A549 (cell line): ENCODE data around the gene POU3F3. TPM values are rescaled to one million over a fixed set of nuclear protein-coding genes. Genes with fewer than 3 reads are reported as not detected.

Experiments used
- ATAC-seq, 2 experiments: fragments of 200-7000 bp in 1 of 2; fragments of >200 bp in 1 of 2; cut with Nextera tagmentation in 1 of 2; cut with Tn5 transposase in 1 of 2; 3 replicates each; pipeline versions ENCODE4 v1.8.0 to v1.9.1; 2018 to 2020; ENCODE audit warnings: mild to moderate bottlenecking in 1 of 2, moderate library complexity in 1 of 2
- CTCF ChIA-PET: fragments of 300-600 bp; sonication (Branson Sonifier 250); formaldehyde crosslinking; extraction: SDS; loops from one replicate; lab custom pipeline; 2021; ENCODE audit warnings: antibody characterized with exemption, inconsistent platforms; lab: Yijun Ruan, JAX
- POLR2A ChIA-PET: fragments of 350-600 bp; formaldehyde crosslinking; extraction: SDS; loops from one replicate; lab custom pipeline; 2021; ENCODE audit warnings: antibody characterized with exemption, inconsistent platforms; lab: Yijun Ruan, JAX
- DNase-seq, 2 experiments: peaks; one replicate each; pipeline versions ENCODE4 v3.0.0 to v3.0.0-alpha.2; 2011 to 2016; ENCODE audit warnings: low read depth in 1 of 2, low spot score in 1 of 2
- FAIRE-seq: peaks from 2 replicates; lab custom pipeline; 2011; peaks lifted over from hg19 to GRCh38; lab: Jason Lieb, UNC
- H3K27ac ChIP-seq, 2 experiments: fragments of >200 bp; sonication (Bioruptor Twin); formaldehyde crosslinking; 3 replicates each; pipeline ENCODE4 v1.5.1; 2016 to 2017
- H3K4me1 ChIP-seq: fragments of >200 bp; sonication (Bioruptor Twin); formaldehyde crosslinking; 3 replicates; pipeline ENCODE4 v1.6.1; 2016
- H3K4me2 ChIP-seq: fragments of >200 bp; sonication (Bioruptor Twin); formaldehyde crosslinking; 3 replicates; pipeline ENCODE4 v1.6.1; 2016
- H3K4me3 ChIP-seq: fragments of >200 bp; sonication (Bioruptor Twin); formaldehyde crosslinking; 3 replicates; pipeline ENCODE4 v1.5.1; 2016
- H3K9me3 ChIP-seq: fragments of >200 bp; sonication (Bioruptor Twin); formaldehyde crosslinking; 3 replicates; pipeline ENCODE4 v1.6.1; 2016
- ATOH8 ChIP-seq: fragments of 250-450 bp; sonication (Bioruptor Pico); IDR thresholded peaks from 2 replicates; pipeline ENCODE4 v1.5.0; 2020; ENCODE audit warnings: low read depth, mild to moderate bottlenecking, moderate library complexity
- CBX2 ChIP-seq: fragments of 200-600 bp; sonication (generic); IDR thresholded peaks from 2 replicates; pipeline ENCODE4 v1.6.1; 2016; ENCODE audit warnings: low read depth, mild to moderate bottlenecking, borderline replicate concordance
- CBX8 ChIP-seq: fragments of 200-600 bp; sonication (generic); IDR thresholded peaks from 2 replicates; pipeline ENCODE4 v1.6.1; 2016
- CHD2 ChIP-seq: fragments of 150-350 bp; IDR thresholded peaks from 2 replicates; pipeline ENCODE4 v1.6.1; 2014; ENCODE audit warnings: low read length; ENCODE audit not compliant: partially characterized antibody
- CHD4 ChIP-seq: fragments of 200-600 bp; sonication (generic); IDR thresholded peaks from 2 replicates; pipeline ENCODE4 v1.6.1; 2016; ENCODE audit warnings: antibody characterized with exemption, mild to moderate bottlenecking, borderline replicate concordance
- CTCF ChIP-seq: fragments of >200 bp; sonication (Bioruptor Twin); formaldehyde crosslinking; IDR thresholded peaks from 3 replicates; pipeline ENCODE4 v1.5.1; 2016
- E2F6 ChIP-seq: IDR thresholded peaks from 2 replicates; pipeline ENCODE4 v1.6.1; 2012; ENCODE audit warnings: low read depth, borderline replicate concordance
- EHMT2 ChIP-seq: fragments of 200-600 bp; sonication (generic); IDR thresholded peaks from 2 replicates; pipeline ENCODE4 v1.6.1; 2016; ENCODE audit warnings: antibody characterized with exemption, low read depth, mild to moderate bottlenecking, moderate library complexity
- ESRRA ChIP-seq: fragments of 150-350 bp; IDR thresholded peaks from 2 replicates; pipeline ENCODE4 v1.6.1; 2014; ENCODE audit warnings: mild to moderate bottlenecking, low read length, borderline replicate concordance
- FOSB ChIP-seq: fragments of 250-450 bp; sonication (Bioruptor Pico); IDR thresholded peaks from 2 replicates; pipeline ENCODE4 v1.5.0; 2020; ENCODE audit warnings: mild to moderate bottlenecking, moderate library complexity
- FOSL2 ChIP-seq, 2 experiments: fragments of 450-650 bp in 1 of 2; fragments of >200 bp in 1 of 2; sonication (Bioruptor Twin) in 1 of 2; formaldehyde crosslinking; IDR thresholded peaks; 2 replicates each; pipeline versions ENCODE4 v1.5.0 to v1.6.1; 2016 to 2020; ENCODE audit warnings: mild to moderate bottlenecking in 1 of 2, moderate library complexity in 1 of 2
- FOXS1 ChIP-seq: fragments of 250-450 bp; sonication (Bioruptor Pico); IDR thresholded peaks from 2 replicates; pipeline ENCODE4 v1.5.0; 2020; ENCODE audit warnings: mild to moderate bottlenecking, moderate library complexity
- HES2 ChIP-seq: fragments of >200 bp; sonication (Bioruptor Twin); formaldehyde crosslinking; IDR thresholded peaks from 2 replicates; pipeline ENCODE4 v1.6.1; 2016
- HOXA7 ChIP-seq: fragments of 250-450 bp; sonication (Bioruptor Pico); IDR thresholded peaks from 2 replicates; pipeline ENCODE4 v1.5.0; 2020; ENCODE audit warnings: mild to moderate bottlenecking, moderate library complexity
- HOXB13 ChIP-seq: fragments of 250-450 bp; sonication (Bioruptor Pico); IDR thresholded peaks from 2 replicates; pipeline ENCODE4 v1.5.0; 2020; ENCODE audit warnings: low read depth, mild to moderate bottlenecking, moderate library complexity
- JUN ChIP-seq, 2 experiments: fragments of >200 bp; sonication (Bioruptor Twin); formaldehyde crosslinking; IDR thresholded peaks; 2 replicates in 1 of 2; 3 replicates in 1 of 2; pipeline ENCODE4 v1.6.1; 2016 to 2017
- JUNB ChIP-seq: fragments of >200 bp; sonication (Bioruptor Twin); formaldehyde crosslinking; IDR thresholded peaks from 2 replicates; pipeline ENCODE4 v1.6.1; 2016
- MAFK ChIP-seq: fragments of 450-650 bp; IDR thresholded peaks from 2 replicates; pipeline ENCODE4 v1.6.1; 2014; ENCODE audit not compliant: partially characterized antibody
- MAX ChIP-seq: IDR thresholded peaks from 2 replicates; pipeline ENCODE4 v1.6.1; 2012
- MYC ChIP-seq: IDR thresholded peaks from 2 replicates; pipeline ENCODE4 v1.6.1; 2012; ENCODE audit warnings: mild to moderate bottlenecking, inconsistent platforms, low read length, improper control_type of control experiment, borderline replicate concordance
- NPAS2 ChIP-seq: fragments of 250-450 bp; sonication (Bioruptor Pico); IDR thresholded peaks from 2 replicates; pipeline ENCODE4 v1.8.0; 2022; ENCODE audit warnings: mild to moderate bottlenecking, moderate library complexity, borderline replicate concordance
- RAD21 ChIP-seq, 2 experiments: fragments of >200 bp in 1 of 2; sonication (Bioruptor Twin) in 1 of 2; formaldehyde crosslinking in 1 of 2; IDR thresholded peaks in 1 of 2; conservative IDR thresholded peaks in 1 of 2; 2 replicates in 1 of 2; 3 replicates in 1 of 2; pipeline ENCODE4 v1.6.1; 2012 to 2018; ENCODE audit warnings: inconsistent platforms in 1 of 2
- RCOR1 ChIP-seq: fragments of 150-350 bp; IDR thresholded peaks from 2 replicates; pipeline ENCODE4 v1.6.1; 2014; ENCODE audit warnings: antibody characterized with exemption, low read length, low read depth
- SMC3 ChIP-seq: fragments of >200 bp; sonication (Bioruptor Twin); formaldehyde crosslinking; IDR thresholded peaks from 3 replicates; pipeline ENCODE4 v1.6.1; 2018; ENCODE audit warnings: inconsistent platforms
- WGBS: methylation state at CpG from one replicate; pipeline ENCODE4 v1.1.6; 2017; ENCODE audit errors: missing lambda C conversion rate; 5-methylcytosine and 5-hydroxymethylcytosine counted together
- polyA plus RNA-seq, 4 experiments: library from polyadenylated mRNA; depleted of rRNA in 3 of 4; stranded (reverse); fragments of >200 nt; fragmentation: RNase III in 1 of 4; extraction: RNeasy Plus Mini Kit Qiagen cat#74134 plus additional on column Dnase treatment in 1 of 4; gene quantifications; 2 replicates in 3 of 4; 3 replicates in 1 of 4; pipeline ENCODE4 v1.2.3, GENCODE V29; 2011 to 2017

POU3F3 gene
- polyA plus RNA-seq, 2 of the 4 experiments (the other 2 are of a cell fraction), result 0.03 TPM; not detected in 1

- CTCF ChIA-PET, result interaction anchor here (0.6 to 1.5 kb wide), 11 partner anchors 9 to 1712 kb away, joined by 3 to 12 read pairs (median 5); no protein-coding TSS in a partner anchor
- no peaks in the 10 kb centered on the region for H3K9me3 ChIP-seq
- DNase-seq (no peak), ATAC-seq (peak; percentile 15 to 48; a peak in 4 of 6 replicates), FAIRE-seq (no peak)
- 50% methylated on average over 16 of the region's 17 CpGs for WGBS
- TF ChIP-seq E2F6 (no peak), FOSB (CRISPR knock-in tag) (no peak), CTCF (no peak), EHMT2 (no peak), CBX2 (no peak), ATOH8 (CRISPR knock-in tag) (no peak), CHD2 (no peak), RAD21 (conservative IDR thresholded peaks at IDR 0.05 in 1 of 2, IDR thresholded peaks at IDR 0.05 in 1 of 2) (no peak; a peak in 1 of 5 replicates), MAFK (no peak), FOXS1 (CRISPR knock-in tag) (no peak), ESRRA (no peak), CBX8 (no peak), JUNB (no peak), HES2 (no peak)
- peak overlapping the region; percentile 98 for H3K4me2 ChIP-seq
- no peak overlapping the region for H3K27ac ChIP-seq
- POLR2A ChIA-PET, result no interaction called here
- H3K4me1 ChIP-seq, result 0 out of 3 replicates have a peak, but pooled peaks cover 3% of the 10 kb centered on the region
- peak overlapping the region; percentile 70 for H3K4me3 ChIP-seq
Observed at GRCh38 chr2:104873689-104874054, 19.8 kb downstream of the POU3F3 start.

GRCh38 chr2:104874230-104874629 is 20.3 kb downstream of the POU3F3 start:
- Histone ChIP-seq H3K27ac (no peak overlapping the region), H3K4me2 (no peak overlapping the region), H3K9me3 (no peaks in the 10 kb centered on the region), H3K4me3 (no peak overlapping the region), H3K4me1 (0 out of 3 replicates have a peak, but pooled peaks cover 3% of the 10 kb centered on the region)
- ChIA-PET POLR2A (no interaction called here), CTCF (interaction anchor here (0.6 to 1.5 kb wide), 8 partner anchors 8 to 1713 kb away, joined by 3 to 12 read pairs (median 4); no protein-coding TSS in a partner anchor)
- DNase-seq (no peak), ATAC-seq (no peak), FAIRE-seq (no peak)
- WGBS, result 60% methylated on average over 6 of the region's 6 CpGs
- TF ChIP-seq FOSL2 (IDR thresholded peaks at IDR 0.05), result no peak
- TF ChIP-seq FOSL2 (CRISPR knock-in tag; IDR thresholded peaks at IDR 0.05), result no peak
- TF ChIP-seq CBX2, result no peak
- TF ChIP-seq HOXB13 (CRISPR knock-in tag), result no peak
- TF ChIP-seq CHD4, result no peak
- TF ChIP-seq CHD2, result no peak
- TF ChIP-seq NPAS2 (CRISPR knock-in tag), result no peak
- TF ChIP-seq HOXA7 (CRISPR knock-in tag), result no peak
- TF ChIP-seq ATOH8 (CRISPR knock-in tag), result no peak
- TF ChIP-seq SMC3, result no peak
- no peak for TF ChIP-seq MAX
- no peak for TF ChIP-seq JUN (IDR thresholded peaks at IDR 0.05)
- no peak for TF ChIP-seq RCOR1
- TF ChIP-seq HES2, result no peak
- no peak for TF ChIP-seq MYC
